GM12874 (cell line): ENCODE measurements around the gene VAMP3.

Experiments used
- TF ChIP-seq, protein P1 (sequence below): IDR thresholded peaks from 2 replicates; pipeline ENCODE4 v1.5.1; 2011; ENCODE audit warnings: low read depth, mild to moderate bottlenecking, control low read depth, low read length, moderate library complexity; ENCODE audit not compliant: insufficient read depth

VAMP3 gene

DNA sequence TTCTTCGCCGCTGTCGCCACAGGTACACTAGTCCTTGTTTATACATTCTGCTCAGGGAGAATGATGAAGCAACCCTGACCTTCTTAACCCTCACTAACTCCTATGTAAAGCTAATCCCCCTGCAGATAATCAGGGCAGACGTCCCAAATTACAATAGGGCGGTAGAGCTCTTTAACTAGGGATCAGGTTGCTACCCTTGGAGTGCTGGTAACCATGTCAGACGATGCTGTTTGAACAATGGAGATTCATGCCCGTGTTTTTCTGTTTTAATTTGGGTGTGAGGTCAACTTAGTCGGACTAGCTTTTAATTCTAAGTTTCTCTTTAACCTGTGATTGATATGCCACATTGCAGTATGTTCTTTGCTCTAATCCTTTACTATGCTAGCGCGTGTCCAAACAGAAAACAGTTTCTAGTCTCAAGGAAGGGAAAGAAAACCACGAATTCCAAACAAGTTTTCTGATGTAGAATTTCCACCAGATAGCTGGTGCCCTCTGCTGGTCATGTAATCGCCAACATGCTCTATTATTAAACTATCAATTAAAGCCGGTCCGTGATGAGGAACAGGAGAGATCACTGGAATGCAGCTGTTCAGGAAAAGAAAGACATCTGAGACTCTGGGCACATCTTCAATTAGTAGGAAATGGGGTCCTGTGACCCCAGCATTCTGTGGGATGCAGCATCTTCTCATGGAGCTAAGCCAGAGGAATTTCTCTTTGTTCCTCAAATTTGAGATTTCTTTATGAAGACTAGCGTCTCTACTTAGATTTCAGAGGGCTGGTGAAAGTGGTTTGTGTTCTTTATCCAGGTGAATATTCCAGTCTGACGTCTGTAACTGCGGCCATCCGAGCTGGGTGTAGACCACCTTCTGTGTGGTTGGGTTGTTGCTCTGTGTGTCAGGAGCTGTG, 18.3 kb upstream of the VAMP3 start:
- TF ChIP-seq, protein P1, sequence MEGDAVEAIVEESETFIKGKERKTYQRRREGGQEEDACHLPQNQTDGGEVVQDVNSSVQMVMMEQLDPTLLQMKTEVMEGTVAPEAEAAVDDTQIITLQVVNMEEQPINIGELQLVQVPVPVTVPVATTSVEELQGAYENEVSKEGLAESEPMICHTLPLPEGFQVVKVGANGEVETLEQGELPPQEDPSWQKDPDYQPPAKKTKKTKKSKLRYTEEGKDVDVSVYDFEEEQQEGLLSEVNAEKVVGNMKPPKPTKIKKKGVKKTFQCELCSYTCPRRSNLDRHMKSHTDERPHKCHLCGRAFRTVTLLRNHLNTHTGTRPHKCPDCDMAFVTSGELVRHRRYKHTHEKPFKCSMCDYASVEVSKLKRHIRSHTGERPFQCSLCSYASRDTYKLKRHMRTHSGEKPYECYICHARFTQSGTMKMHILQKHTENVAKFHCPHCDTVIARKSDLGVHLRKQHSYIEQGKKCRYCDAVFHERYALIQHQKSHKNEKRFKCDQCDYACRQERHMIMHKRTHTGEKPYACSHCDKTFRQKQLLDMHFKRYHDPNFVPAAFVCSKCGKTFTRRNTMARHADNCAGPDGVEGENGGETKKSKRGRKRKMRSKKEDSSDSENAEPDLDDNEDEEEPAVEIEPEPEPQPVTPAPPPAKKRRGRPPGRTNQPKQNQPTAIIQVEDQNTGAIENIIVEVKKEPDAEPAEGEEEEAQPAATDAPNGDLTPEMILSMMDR, result peak; percentile 56

DNA sequence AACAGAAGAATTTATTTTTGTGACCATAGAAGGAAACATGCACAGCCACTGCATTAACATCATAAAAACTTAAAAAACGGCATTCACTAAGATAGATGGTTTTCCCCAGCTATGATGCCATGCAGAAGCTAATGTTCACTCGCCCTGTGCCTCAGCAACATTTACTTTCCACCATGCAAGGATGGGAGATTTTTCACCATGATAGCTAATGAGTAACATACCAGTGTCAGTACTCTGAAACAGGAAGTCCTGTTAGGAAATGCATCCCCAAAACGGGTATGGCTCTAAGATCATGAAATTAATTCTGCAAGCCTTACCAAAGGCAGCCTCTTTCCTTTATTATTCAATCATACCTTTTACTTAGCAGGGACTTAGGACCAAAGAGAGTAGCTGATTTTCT, 17.5 kb upstream of the VAMP3 start:
- TF ChIP-seq, protein P1, result no peak

DNA sequence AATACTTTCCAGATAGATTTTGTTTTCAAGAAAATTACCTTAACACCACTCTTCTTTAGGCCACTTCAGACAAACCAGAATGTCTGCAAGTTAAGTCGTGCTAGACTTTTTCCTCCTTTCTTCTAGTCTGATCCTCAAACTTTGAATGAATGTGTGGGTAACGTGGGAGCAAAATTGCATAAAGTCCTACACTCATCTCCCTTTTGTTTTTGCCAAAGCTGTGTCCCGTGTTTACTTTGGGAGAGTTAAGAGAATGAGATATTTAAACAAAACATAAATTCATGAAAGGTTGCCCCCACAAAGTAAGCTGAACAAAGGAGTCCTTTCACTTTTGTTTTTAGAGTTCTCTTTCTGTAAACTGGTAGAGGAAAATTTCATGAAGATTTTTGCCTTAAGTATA, 16.9 kb upstream of the VAMP3 start:
- TF ChIP-seq, protein P1, result no peak

DNA sequence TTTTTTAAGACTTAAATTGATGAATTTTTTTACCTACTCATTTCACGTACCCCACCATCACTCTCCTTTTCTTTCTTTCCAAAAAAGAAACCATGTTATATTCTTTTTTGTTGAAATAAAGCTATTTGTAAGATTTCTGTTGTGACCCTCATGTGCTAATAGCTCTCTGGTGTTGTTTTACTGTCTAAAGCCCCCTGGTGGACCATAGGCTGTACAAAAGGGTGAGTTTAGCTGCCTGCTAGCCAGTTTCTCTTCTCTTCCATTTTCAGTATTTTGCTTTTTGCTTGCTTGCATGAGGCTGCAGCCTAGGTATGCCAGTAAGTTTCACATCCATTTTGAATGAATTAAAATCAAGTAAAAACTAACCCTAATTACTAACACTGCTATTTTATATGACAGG, 15.6 kb upstream of the VAMP3 start:
- TF ChIP-seq, protein P1, result peak; percentile 32; the same call in 1 of the 2 replicates

DNA sequence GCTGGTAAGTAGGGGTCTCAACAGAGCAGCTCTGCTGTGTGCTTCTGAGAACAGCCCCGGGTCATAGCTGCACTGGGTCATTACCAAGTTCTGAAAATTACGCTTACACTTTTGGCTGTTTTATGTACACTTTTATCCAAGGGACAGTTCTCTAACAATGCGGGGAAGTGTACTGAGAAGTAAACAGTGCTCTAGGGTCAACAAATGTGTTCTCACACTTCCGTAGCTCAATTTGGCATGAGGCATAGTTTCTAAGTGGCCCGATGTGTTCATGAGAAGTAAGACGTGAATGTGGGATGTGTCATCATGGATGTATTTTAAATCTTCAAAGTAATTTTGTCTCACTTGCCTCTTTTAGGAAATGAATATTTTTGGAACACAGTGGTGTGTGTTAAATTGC, 10.9 kb upstream of the VAMP3 start:
- TF ChIP-seq, protein P1, result no peak

DNA sequence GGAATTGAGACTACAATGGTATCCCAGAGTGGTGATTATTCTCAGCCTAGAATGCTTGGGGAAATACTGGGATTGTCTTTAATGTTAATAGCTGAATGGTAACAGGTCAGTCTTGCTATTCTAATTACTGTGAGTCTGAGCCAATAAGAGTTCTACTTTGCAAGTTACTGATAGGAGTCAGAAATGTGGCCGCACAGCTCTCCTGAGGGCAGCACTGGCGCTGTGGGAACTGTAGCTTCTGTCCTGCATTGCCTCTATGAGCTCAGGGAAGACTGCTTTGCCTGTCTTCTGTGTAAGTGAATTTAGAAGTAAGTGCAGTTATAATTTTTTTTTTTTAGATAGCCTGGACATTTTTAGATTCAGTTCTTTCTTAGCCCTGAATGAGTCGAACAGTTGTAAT, 10.0 kb upstream of the VAMP3 start:
- TF ChIP-seq, protein P1, result no peak

DNA sequence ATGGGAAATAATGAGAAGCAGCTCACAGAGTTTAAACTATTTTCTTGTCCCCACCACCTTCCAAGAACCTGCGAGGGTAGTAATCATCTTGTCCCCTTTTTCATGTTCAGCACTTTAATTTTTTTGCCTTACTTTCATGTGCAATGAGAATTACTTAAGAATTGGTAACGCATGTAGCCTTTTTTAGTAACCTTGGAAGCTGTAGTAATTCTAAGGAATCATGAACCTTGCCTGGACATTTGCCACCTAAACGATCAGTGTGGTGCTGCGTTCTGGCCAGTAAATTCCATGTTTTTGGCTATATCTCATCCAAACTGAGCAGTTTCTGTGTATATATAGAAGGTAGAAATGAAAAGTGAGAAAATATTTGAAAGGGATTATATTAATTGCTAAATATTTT, 3.9 kb upstream of the VAMP3 start:
- TF ChIP-seq, protein P1, result no peak
